ENCODE measurements around the gene RHOF. TPM values are rescaled to one million over a fixed set of nuclear protein-coding genes. Genes with fewer than 3 reads are reported as not detected.

Gene RHOF
- total RNA-seq, 2 experiments from 2014 or later, result 23.5 to 53.7 TPM

- TF ChIP-seq CTCF (conservative IDR thresholded peaks at IDR 0.05; ENCODE audit: low read length) (no peak), EZH2phosphoT487 (IDR thresholded peaks at IDR 0.05; ENCODE audit: borderline replicate concordance, low read depth, low read length) (no peak)
- no peaks in the 10 kb centered on the region for H3K36me3 ChIP-seq (ENCODE audit: insufficient read depth, low read length)
- DNase-seq (ENCODE audit: low spot score), result no peak
- ChIA-PET CTCF (ENCODE audit: unreplicated experiment) (no interaction called here), POLR2A (no interaction called here)
- no peaks in the 10 kb centered on the region for H4K20me1 ChIP-seq (ENCODE audit: insufficient read depth, low read length)
- H3K4me3 ChIP-seq (ENCODE audit: low read depth, low read length, poor library complexity, severe bottlenecking), result no peak overlapping the region
- H2AFZ ChIP-seq (ENCODE audit: low read length), result no peak overlapping the region
- H3K9me2 ChIP-seq (ENCODE audit: insufficient read depth, low read length), result no peaks in the 10 kb centered on the region
- H3K27ac ChIP-seq (ENCODE audit: low read depth, low read length, poor library complexity, severe bottlenecking), result no peak overlapping the region
- no peak overlapping the region for H3K4me2 ChIP-seq (ENCODE audit: low read length)
- no peaks in the 10 kb centered on the region for H3K79me2 ChIP-seq (ENCODE audit: insufficient read depth, low read depth, low read length)
- no peaks in the 10 kb centered on the region for H3K9me3 ChIP-seq (ENCODE audit: low read length)
- peaks cover 8% of the 10 kb centered on the region for H3K4me1 ChIP-seq (ENCODE audit: insufficient read depth, low read length, poor library complexity, severe bottlenecking)
- no TSS peak for BruUV-seq (replicated peaks)
- intact Hi-C loops (cut with micrococcal nuclease; ENCODE audit: unreplicated experiment), result no loop called here
Observed at GRCh38 chr12:121769831-121770301, 23.6 kb downstream of the RHOF start.

GRCh38 chr12:121769297-121769830 is 24.1 kb downstream of the RHOF start:
- Histone ChIP-seq H3K4me2 (ENCODE audit: low read length) (no peak overlapping the region), H3K4me1 (ENCODE audit: insufficient read depth, low read length, poor library complexity, severe bottlenecking) (peaks cover 8% of the 10 kb centered on the region), H3K9me2 (ENCODE audit: insufficient read depth, low read length) (no peaks in the 10 kb centered on the region), H3K79me2 (ENCODE audit: insufficient read depth, low read depth, low read length) (no peaks in the 10 kb centered on the region), H3K4me3 (ENCODE audit: low read depth, low read length, poor library complexity, severe bottlenecking) (no peak overlapping the region), H3K9me3 (ENCODE audit: low read length) (no peaks in the 10 kb centered on the region), H4K20me1 (ENCODE audit: insufficient read depth, low read length) (no peaks in the 10 kb centered on the region), H3K27ac (ENCODE audit: low read depth, low read length, poor library complexity, severe bottlenecking) (no peak overlapping the region), H3K36me3 (ENCODE audit: insufficient read depth, low read length) (no peaks in the 10 kb centered on the region), H2AFZ (ENCODE audit: low read length) (no peak overlapping the region)
- BruUV-seq (replicated peaks), result no TSS peak
- TF ChIP-seq EZH2phosphoT487 (IDR thresholded peaks at IDR 0.05; ENCODE audit: borderline replicate concordance, low read depth, low read length) (no peak), CTCF (conservative IDR thresholded peaks at IDR 0.05; ENCODE audit: low read length) (no peak)
- CTCF ChIA-PET (ENCODE audit: unreplicated experiment), result no interaction called here
- no peak for DNase-seq (ENCODE audit: low spot score)
- intact Hi-C loops (cut with micrococcal nuclease; ENCODE audit: unreplicated experiment), result no loop called here
- POLR2A ChIA-PET, result interaction anchor here (0.7 kb wide), 1 partner anchor 22 kb away, joined by 3 read pairs; no protein-coding TSS in a partner anchor

GRCh38 chr12:121767525-121768016 is 25.9 kb downstream of the RHOF start:
- no TSS peak for BruUV-seq (replicated peaks)
- Histone ChIP-seq H3K4me3 (ENCODE audit: low read depth, low read length, poor library complexity, severe bottlenecking) (no peak overlapping the region), H4K20me1 (ENCODE audit: insufficient read depth, low read length) (no peaks in the 10 kb centered on the region), H3K36me3 (ENCODE audit: insufficient read depth, low read length) (peaks cover 3% of the 10 kb centered on the region), H2AFZ (ENCODE audit: low read length) (no peak overlapping the region), H3K27ac (ENCODE audit: low read depth, low read length, poor library complexity, severe bottlenecking) (no peak overlapping the region), H3K79me2 (ENCODE audit: insufficient read depth, low read depth, low read length) (no peaks in the 10 kb centered on the region), H3K9me3 (ENCODE audit: low read length) (no peaks in the 10 kb centered on the region), H3K4me1 (ENCODE audit: insufficient read depth, low read length, poor library complexity, severe bottlenecking) (no peaks in the 10 kb centered on the region), H3K9me2 (ENCODE audit: insufficient read depth, low read length) (no peaks in the 10 kb centered on the region), H3K4me2 (ENCODE audit: low read length) (no peak overlapping the region)
- intact Hi-C loops (cut with micrococcal nuclease; ENCODE audit: unreplicated experiment), result no loop called here
- ChIA-PET CTCF (ENCODE audit: unreplicated experiment) (no interaction called here), POLR2A (no interaction called here)
- TF ChIP-seq CTCF (conservative IDR thresholded peaks at IDR 0.05; ENCODE audit: low read length) (no peak), EZH2phosphoT487 (IDR thresholded peaks at IDR 0.05; ENCODE audit: borderline replicate concordance, low read depth, low read length) (no peak)
- no peak for DNase-seq (ENCODE audit: low spot score)
